GM12801 (cell line): ENCODE data around the gene RAPGEF4.

Experiments used
- CTCF ChIP-seq: IDR thresholded peaks from one replicate; pipeline ENCODE4 v1.5.1; 2011; ENCODE audit warnings: control low read depth; ENCODE audit not compliant: insufficient read length; ENCODE audit errors: extremely low read depth

The RAPGEF4 gene

GRCh38 chr2:172856606-172857005 is 121.0 kb downstream of the RAPGEF4 start:
- no peak for TF ChIP-seq CTCF

- TF ChIP-seq CTCF = no peak
Observed at GRCh38 chr2:172858473-172858745, 122.8 kb downstream of the RAPGEF4 start.

- no peak for TF ChIP-seq CTCF
Observed at GRCh38 chr2:172859581-172860335, 124.1 kb downstream of the RAPGEF4 start.

- TF ChIP-seq CTCF = no peak
Observed at GRCh38 chr2:172860336-172860707, 124.7 kb downstream of the RAPGEF4 start.

- TF ChIP-seq CTCF = no peak
Observed at GRCh38 chr2:172861098-172861497, 125.5 kb downstream of the RAPGEF4 start.

- no peak for TF ChIP-seq CTCF
Observed at GRCh38 chr2:172861656-172862476, 126.2 kb downstream of the RAPGEF4 start.

- no peak for TF ChIP-seq CTCF
Observed at GRCh38 chr2:172863341-172863740, 127.7 kb downstream of the RAPGEF4 start.
